Epithelial cell of proximal tubule (primary cell): ENCODE results near the gene PCSK1N. TPM values are rescaled to one million over a fixed set of nuclear protein-coding genes. Genes with fewer than 3 reads are reported as not detected.

Experiments used
- DNase-seq: peaks from one replicate; pipeline ENCODE4 v3.0.0-alpha.2; 2011; ENCODE audit warnings: low read depth
- H3K4me3 ChIP-seq: 2 replicates; pipeline ENCODE4 v1.5.1; 2011; ENCODE audit warnings: low read depth, mild to moderate bottlenecking, low read length
- total RNA-seq: library from RNA; depleted of rRNA; stranded (reverse); fragments of >200 nt; gene quantifications from 2 replicates; pipeline ENCODE4 v1.2.3, GENCODE V29; 2015
- TF ChIP-seq, protein P1 (sequence below): conservative IDR thresholded peaks from 2 replicates; pipeline ENCODE4 v1.5.1; 2012; ENCODE audit warnings: low read depth, mild to moderate bottlenecking, low read length

PCSK1N gene
- total RNA-seq, 1 donor from 2014 or later = 19.3 TPM

DNA sequence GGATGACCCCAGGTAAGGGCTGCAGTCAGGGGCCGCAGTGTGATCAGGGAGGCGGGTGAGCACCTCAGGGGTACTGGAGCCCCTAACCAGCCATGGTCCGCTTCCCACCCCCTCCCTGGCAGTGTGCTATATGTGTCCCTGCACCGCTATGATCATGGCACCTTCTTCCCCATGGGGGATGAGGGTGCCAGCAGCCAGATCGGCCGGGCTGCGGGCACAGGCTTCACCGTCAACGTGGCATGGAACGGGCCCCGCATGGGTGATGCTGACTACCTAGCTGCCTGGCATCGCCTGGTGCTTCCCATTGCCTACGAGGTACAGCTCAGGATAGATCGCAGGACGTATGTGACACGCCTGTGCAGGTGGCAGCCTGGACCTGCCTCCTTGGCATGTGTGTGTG is 17.3 kb downstream of the PCSK1N start:
- no peak overlapping the region for H3K4me3 ChIP-seq
- DNase-seq = no peak
- TF ChIP-seq, protein P1, sequence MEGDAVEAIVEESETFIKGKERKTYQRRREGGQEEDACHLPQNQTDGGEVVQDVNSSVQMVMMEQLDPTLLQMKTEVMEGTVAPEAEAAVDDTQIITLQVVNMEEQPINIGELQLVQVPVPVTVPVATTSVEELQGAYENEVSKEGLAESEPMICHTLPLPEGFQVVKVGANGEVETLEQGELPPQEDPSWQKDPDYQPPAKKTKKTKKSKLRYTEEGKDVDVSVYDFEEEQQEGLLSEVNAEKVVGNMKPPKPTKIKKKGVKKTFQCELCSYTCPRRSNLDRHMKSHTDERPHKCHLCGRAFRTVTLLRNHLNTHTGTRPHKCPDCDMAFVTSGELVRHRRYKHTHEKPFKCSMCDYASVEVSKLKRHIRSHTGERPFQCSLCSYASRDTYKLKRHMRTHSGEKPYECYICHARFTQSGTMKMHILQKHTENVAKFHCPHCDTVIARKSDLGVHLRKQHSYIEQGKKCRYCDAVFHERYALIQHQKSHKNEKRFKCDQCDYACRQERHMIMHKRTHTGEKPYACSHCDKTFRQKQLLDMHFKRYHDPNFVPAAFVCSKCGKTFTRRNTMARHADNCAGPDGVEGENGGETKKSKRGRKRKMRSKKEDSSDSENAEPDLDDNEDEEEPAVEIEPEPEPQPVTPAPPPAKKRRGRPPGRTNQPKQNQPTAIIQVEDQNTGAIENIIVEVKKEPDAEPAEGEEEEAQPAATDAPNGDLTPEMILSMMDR = no peak

DNA sequence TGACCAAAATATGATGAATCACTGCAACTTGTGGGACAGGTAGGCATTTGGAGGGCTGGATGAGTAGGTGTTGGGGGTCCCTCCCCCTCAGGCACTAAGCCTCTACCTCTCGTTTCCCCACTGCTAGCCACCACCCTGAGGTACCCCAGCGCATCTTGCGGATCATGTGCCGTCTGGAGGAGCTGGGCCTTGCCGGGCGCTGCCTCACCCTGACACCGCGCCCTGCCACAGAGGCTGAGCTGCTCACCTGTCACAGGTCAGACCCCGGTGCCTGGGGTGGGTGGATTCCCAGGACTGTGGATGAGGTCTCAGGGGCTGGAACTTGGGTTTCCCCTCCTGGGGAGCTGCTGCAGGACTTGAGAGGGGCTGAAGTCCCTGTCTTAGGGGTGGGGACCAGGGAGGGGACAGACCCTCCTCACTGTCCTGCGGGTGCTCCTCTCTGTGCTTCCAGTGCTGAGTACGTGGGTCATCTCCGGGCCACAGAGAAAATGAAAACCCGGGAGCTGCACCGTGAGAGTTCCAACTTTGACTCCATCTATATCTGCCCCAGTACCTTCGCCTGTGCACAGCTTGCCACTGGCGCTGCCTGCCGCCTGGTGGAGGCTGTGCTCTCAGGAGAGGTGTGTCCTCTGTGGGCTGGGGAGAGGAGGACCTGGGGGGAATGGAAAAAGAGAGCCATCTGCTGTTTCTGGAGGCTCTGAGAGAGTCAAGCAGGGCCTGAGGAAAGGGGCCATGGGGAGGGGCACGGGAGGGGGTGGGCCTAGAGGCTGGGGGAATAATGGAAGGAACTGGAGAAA is 19.2 kb downstream of the PCSK1N start:
- H3K4me3 ChIP-seq = no peak overlapping the region
- no peak for DNase-seq
- TF ChIP-seq, protein P1 = no peak

DNA sequence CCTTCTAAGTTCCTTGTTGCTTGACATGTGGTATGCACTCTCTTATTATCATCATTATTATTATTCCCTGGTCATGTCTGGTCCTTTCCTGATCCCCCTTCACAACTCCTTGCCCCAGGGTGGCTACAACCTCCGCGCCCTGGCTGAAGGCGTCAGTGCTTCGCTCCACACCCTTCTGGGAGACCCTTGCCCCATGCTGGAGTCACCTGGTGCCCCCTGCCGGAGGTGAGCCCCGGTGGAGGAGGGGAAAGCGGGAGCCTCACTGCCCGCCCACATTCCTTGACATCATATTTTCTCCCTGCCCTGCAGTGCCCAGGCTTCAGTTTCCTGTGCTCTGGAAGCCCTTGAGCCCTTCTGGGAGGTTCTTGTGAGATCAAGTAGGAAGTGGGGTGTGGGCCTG is 20.1 kb downstream of the PCSK1N start:
- no peak for DNase-seq
- H3K4me3 ChIP-seq = no peak overlapping the region
- TF ChIP-seq, protein P1 = no peak

DNA sequence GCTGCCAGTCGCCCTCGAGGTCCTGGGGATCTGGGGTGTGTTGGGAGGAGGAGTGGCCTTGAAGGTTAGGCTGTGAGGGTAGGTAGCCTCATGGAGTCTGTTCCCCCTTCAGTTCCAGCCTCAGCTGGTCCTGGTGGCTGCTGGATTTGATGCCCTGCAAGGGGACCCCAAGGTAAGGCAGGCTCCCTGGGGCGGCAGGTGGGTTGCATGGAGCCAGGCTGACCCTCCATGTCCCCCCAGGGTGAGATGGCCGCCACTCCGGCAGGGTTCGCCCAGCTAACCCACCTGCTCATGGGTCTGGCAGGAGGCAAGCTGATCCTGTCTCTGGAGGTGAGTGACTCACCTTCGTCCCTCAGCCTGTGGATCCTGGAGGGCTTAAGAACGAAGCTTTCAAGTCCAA is 20.7 kb downstream of the PCSK1N start:
- H3K4me3 ChIP-seq = no peak overlapping the region
- TF ChIP-seq, protein P1 = no peak
- DNase-seq = no peak

DNA sequence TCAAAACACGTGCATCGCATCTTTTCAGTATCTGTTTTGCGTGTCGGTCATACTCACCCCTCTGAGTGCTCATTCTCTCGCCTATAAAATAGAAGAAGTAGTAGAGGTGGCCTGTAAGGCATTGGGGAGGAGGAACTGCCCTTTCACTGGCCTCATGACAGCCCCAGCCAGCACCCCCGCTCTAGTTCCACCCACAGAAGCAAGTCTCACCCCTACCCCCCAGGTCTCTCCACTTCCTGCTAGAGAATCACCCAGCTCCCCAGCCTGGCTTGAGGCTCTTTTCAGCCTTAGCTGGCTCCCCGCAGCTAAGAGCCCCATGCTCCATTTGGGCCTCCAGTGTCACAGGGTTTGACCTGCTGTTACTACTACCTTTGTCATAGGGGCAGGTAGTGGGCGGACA is 21.8 kb downstream of the PCSK1N start:
- no peak overlapping the region for H3K4me3 ChIP-seq
- no peak for DNase-seq
- TF ChIP-seq, protein P1 = no peak

DNA sequence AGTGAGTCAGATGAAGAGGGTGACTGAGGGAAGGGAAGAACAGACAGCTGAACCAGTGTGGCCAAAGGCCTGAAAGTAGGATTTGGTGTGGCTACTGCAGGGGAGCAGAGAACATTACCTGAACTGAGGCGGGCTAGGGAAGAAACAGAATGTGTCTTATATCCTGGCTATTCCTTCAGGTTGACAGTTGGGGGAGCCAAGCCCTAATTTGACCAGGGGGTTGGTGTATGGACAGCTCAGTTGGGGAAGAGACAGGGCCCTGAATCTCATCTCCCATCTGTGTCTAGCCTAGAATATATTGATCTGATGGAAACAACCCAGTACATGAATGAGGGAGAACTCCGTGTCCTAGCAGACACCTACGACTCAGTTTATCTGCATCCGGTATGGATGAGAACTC is 29.3 kb downstream of the PCSK1N start:
- DNase-seq = no peak
- TF ChIP-seq, protein P1 = no peak
- no peak overlapping the region for H3K4me3 ChIP-seq

DNA sequence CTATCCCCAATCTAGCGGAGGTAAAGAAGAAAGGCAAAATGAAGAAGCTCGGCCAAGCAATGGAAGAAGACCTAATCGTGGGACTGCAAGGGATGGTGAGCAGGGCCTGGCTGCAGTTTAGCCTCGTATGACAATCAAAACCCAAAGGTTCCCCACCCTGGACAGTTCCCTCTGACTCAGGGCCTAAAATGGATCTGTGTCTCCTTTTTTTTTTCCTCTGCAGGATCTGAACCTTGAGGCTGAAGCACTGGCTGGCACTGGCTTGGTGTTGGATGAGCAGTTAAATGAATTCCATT is 32.6 kb downstream of the PCSK1N start:
- TF ChIP-seq, protein P1 = no peak
- DNase-seq = no peak
- peak overlapping the region; percentile 76 for H3K4me3 ChIP-seq
